SK-MEL-5 (cell line): ENCODE data around the gene CDON. TPM values are rescaled to one million over a fixed set of nuclear protein-coding genes. Genes with fewer than 3 reads are reported as not detected.

ENCODE experiments used
- DNase-seq: peaks from one replicate; pipeline ENCODE4 v3.0.0-alpha.2; 2016; ENCODE audit warnings: low read depth, low spot score
- in situ Hi-C: cut with HindIII; loops from 2 replicates; pipeline ENCODE4 v1.10.0; 2016; ENCODE audit warnings: low sequenced_read_pairs, high pct_unique_total_duplicates, low pct_unique_long_range_greater_than_20kb
- total RNA-seq: library from RNA; depleted of rRNA; stranded (reverse); fragments of >200 nt; shearing (Covaris generic); gene quantifications from 2 replicates; pipeline ENCODE4 v1.2.3, GENCODE V29; 2014

Gene CDON
- total RNA-seq, 1 experiment from 2014 or later = 8.6 TPM

GRCh38 chr11:125943661-125944349 is 118.9 kb downstream of the CDON start:
- in situ Hi-C loops = no loop called here

GRCh38 chr11:125942771-125943428 is 119.8 kb downstream of the CDON start:
- in situ Hi-C loops = no loop called here
- no peak for DNase-seq

More at GRCh38 chr11:125943661-125944349, 118.9 kb downstream of the CDON start:
- no peak for DNase-seq

DNA sequence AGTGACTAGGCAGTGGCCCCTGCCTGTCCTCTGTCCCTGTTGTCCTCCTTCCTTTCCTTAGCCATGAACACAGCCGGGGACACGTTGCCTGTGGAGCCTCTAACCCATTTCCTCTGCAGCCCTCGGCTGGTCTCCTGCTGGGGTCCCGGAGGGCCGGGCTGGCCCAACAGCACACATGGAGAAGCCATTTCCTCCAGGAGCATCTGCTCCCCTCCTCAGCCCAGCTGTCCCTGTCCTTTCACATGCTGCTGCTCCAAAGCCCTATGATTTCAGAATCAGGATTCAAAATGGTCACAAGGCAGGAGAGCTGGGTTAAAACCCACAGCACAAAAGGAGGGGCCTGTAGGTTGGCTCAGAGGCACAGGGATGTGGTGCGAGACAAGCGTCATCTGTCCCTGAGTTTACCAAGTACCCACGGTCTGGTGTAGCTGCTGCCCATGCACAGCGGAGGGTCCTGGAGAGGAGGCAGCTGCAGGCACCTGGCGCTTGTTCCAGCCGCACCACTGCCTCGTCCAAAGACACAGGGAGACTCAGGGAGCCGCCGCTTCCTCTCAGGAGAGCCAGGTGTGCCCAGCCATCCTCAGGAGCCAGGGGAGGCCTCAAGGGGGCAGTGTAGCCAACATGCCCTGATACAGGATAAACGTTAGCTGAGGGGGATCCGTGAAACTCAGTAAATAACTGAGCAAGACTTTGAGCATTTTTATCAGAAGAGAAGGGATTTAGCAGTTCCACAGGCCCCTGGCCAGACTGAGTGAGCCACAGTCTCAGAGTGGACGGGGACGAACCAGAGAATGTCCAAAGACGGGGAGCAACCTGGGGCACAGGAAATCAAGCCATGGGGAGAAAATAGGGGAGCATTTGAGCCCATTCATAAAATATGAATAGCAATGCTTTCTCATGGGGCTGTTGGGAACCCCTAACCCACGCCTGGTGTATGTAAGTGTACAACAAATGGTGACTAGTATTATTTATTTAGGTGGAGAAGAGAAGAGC is 120.8 kb downstream of the CDON start:
- DNase-seq = peak; percentile 43
- in situ Hi-C loops = no loop called here

DNA sequence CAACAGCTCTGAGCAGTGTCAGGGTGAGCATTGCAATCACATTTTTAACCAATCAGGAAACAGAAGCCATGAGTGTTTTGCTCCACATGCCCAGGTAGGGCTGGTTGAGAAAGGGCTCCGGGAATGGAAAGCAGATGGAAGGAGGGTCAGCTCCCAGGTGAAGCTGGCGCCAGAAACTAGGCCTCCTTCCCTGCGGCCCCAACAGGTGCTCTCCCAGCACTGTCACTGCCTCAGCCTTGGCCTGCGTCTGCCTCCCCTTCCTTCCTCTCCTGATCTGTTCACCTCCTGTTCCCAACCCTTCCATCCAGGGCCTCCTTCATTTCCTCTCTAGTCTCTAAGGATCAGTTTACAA is 121.4 kb downstream of the CDON start:
- DNase-seq = no peak
- in situ Hi-C loops = no loop called here

GRCh38 chr11:125940145-125940544 is 122.5 kb downstream of the CDON start:
- no peak for DNase-seq
- in situ Hi-C loops = no loop called here

DNA sequence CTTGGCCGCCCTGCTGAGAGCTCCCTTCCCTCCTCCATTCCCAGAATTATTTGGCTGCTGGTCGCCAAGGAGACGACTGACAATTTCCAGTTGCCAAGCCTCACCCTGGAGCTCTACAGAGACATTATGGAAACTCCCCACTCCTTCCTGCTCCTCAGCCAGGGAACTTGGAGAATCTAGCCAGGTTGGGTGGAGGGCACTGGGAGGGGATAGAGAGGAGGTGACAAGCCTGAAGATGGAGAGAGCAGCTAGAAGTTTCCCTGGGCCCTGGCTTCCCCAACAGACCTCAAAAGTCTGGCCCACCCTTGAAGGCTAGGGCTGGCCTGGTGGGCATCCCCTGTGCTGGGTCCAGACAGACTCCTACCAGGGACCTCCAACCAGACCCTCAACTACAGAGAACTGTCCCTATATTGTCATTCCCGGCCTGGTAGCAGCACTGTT is 123.6 kb downstream of the CDON start:
- in situ Hi-C loops = no loop called here
- no peak for DNase-seq

DNA sequence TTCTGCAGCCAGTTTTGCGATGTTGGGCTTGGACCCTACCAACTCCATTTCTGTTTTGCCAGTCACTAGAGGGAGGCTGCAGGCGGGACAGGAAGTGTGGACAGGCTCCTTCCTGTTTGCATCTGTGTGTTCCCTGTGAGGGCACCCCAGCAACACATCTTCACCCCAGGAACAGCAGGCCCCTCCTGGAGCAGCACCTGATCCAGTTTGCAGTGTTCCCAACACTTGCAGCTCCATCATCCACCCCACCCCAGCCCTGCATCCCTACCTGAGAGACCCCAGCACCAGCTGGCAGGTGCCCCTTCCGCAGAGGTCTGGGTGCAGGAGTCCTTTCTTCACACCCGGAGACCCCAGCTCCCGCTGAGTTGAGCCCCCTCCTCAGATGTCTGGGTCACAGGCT is 124.2 kb downstream of the CDON start:
- DNase-seq = no peak
- in situ Hi-C loops = no loop called here

DNA sequence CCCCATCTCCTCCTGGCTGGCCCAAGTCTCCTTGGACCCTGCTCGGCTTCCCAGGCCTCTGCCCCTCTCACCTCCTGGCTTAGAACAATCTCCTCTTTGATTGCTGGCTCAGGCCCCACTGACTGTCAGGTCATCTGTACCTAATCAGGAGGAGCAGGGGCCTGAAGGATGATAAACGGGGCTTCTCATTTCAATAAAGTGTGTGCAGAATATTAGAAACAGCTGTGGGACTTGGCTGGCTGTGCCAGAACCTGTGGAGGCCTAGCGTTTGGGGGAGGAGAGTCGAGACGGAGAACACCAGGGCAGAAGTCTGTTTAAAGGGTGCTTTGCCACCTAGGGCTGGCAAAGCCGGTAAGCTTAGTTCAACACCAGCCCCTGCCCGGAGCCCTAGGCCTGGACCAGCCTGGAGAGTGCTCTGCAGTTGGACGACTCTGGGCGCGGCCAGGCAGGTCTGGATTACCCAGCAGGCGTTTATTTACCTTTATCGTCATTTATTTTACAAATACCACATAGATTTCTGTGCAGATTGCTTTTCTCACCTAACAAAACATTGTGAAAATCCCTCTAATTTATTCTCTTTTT is 127.0 kb downstream of the CDON start:
- DNase-seq = no peak
- in situ Hi-C loops = no loop called here

DNA sequence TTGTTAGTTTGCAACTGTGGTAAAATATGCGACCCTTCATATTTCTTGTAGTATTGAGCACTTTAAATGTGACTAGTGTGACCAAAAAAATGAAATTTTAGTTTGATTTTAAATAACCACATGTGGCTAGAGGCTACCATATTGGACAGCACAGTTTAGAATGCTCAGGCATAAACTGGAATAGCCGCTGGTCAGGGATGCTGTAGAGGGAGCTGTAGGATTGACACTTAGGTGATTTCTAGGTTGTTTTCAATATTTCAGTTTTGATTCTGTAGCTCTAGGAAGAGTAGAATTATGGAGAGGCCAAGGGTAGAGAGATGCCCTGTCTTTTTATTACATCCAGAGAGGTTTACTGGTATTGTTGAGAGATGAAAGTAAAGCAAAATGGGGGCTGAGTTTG is 127.6 kb downstream of the CDON start:
- no peak for DNase-seq

GRCh38 chr11:125934473-125934872 is 128.2 kb downstream of the CDON start:
- in situ Hi-C loops = no loop called here
- no peak for DNase-seq

More for the DNA sequence above, 127.6 kb downstream of the CDON start:
- in situ Hi-C loops = no loop called here

DNA sequence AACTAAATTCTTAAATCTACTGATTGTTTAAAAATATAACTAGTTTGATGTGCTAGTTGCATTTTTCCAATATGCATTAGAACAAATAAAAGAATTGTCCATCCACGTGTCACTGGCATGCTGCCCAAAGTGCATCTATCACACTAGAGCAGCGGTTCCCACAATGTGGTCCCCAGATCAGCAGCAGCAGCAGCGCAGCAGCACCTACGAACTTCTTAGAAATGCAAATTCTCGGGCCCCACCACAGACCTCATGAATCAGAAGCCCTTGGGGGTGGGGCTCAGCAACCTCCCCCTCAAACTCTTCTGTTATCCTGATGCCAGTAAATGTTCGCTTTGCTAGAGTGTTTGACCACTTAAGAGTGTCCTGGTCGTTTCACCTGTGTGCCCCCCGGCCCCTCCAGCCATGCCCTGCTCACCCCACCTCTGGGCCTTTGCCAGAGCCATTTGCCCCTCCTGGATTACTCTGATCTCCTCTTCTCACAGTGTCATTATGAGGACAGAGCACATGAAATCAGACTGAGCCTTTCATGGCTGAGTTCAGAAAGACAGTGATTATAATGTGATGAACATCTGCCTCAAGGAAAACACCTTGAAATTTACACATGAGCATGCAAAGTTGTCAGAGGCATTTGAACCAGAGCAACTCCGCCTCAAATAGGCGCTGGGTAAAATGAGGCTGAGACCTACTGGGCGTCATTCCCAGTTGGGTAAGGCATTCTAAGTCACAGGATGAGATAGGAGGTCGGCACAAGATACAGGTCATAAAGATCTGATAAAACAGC is 129.4 kb downstream of the CDON start:
- in situ Hi-C loops = no loop called here

GRCh38 chr11:125932301-125932700 is 130.4 kb downstream of the CDON start:
- DNase-seq = no peak
- in situ Hi-C loops = no loop called here

More for the DNA sequence above, 129.4 kb downstream of the CDON start:
- DNase-seq = no peak

- no peak for DNase-seq
- in situ Hi-C loops = no loop called here
These were observed 131.0 kb downstream of the CDON start for GRCh38 chr11:125931668-125932067.

- in situ Hi-C loops = no loop called here
- DNase-seq = no peak
These were observed 131.6 kb downstream of the CDON start for GRCh38 chr11:125931116-125931515.

- in situ Hi-C loops = no loop called here
These were observed 132.6 kb downstream of the CDON start for GRCh38 chr11:125930076-125930450.

GRCh38 chr11:125929445-125930075 is 133.1 kb downstream of the CDON start:
- DNase-seq = no peak
- in situ Hi-C loops = no loop called here

More at GRCh38 chr11:125930076-125930450, 132.6 kb downstream of the CDON start:
- no peak for DNase-seq

DNA sequence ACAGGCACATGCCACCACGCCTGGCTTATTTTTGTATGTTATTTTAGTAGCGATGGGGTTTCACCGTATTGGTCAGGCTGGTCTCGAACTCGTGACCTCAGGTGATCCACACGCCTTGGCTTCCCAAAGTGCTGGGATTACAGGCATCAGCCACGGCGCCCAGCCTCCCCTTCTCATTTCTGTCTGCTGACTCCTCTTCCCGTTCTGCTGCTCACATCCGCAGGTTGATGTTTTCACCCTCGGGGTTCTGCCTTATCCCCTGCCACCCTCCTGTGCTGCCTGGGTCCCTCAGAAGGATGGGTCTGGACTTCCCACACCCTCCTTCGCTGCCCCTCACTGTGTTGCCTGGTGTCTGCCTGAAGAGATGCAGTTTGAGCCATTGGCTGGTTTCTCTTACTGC is 136.0 kb downstream of the CDON start:
- in situ Hi-C loops = no loop called here
- DNase-seq = no peak
